GM21786 (cell line): Measurements from ENCODE around the gene HTR3E.

Source experiments
- ATAC-seq: cut with Tn5 transposase; IDR thresholded peaks from one replicate; pipeline ENCODE4 v1.9.1; 2021; ENCODE audit not compliant: unreplicated experiment

Gene HTR3E

GRCh38 chr3:184154885-184155643 lies 58.2 kb downstream of the HTR3E start, which contains the start of gene DVL3:
Gene DVL3 (plus strand): TSS chr3:184155377. CDS start chr3:184155636, 259 bp downstream.
- peak; percentile 80 for ATAC-seq

- ATAC-seq = peak; percentile 19
Observed at GRCh38 chr3:184155644-184156521, 59.0 kb downstream of the HTR3E start.

GRCh38 chr3:184156522-184156955 lies 59.7 kb downstream of the HTR3E start:
- no peak for ATAC-seq
